GM21619 (cell line): ENCODE results near the gene OSBPL3.

ENCODE experiments used
- ATAC-seq: cut with Tn5 transposase; IDR thresholded peaks from one replicate; pipeline ENCODE4 v1.9.1; 2021; ENCODE audit not compliant: unreplicated experiment

The OSBPL3 gene

GRCh38 chr7:24956021-24956420 is 24.0 kb downstream of the OSBPL3 start:
- ATAC-seq: no peak

GRCh38 chr7:24955313-24955712 is 24.7 kb downstream of the OSBPL3 start:
- ATAC-seq: no peak

- ATAC-seq: no peak
These were observed 27.5 kb downstream of the OSBPL3 start for GRCh38 chr7:24952464-24952863.

GRCh38 chr7:24951441-24951980 is 28.5 kb downstream of the OSBPL3 start:
- no peak for ATAC-seq

- no peak for ATAC-seq
These were observed 30.1 kb downstream of the OSBPL3 start for GRCh38 chr7:24949884-24950283.

- ATAC-seq: peak; percentile 64
These were observed 31.2 kb downstream of the OSBPL3 start for GRCh38 chr7:24948739-24949138.

GRCh38 chr7:24946467-24946866 is 33.5 kb downstream of the OSBPL3 start:
- no peak for ATAC-seq

GRCh38 chr7:24945899-24946298 is 34.1 kb downstream of the OSBPL3 start:
- no peak for ATAC-seq

GRCh38 chr7:24943096-24943948 is 36.7 kb downstream of the OSBPL3 start:
- ATAC-seq: no peak

GRCh38 chr7:24942226-24942625 is 37.8 kb downstream of the OSBPL3 start:
- no peak for ATAC-seq

- no peak for ATAC-seq
These were observed 40.6 kb downstream of the OSBPL3 start for GRCh38 chr7:24939416-24939815.

GRCh38 chr7:24936121-24936824 is 43.7 kb downstream of the OSBPL3 start:
- ATAC-seq: peak; percentile 70

- no peak for ATAC-seq
These were observed 46.7 kb downstream of the OSBPL3 start for GRCh38 chr7:24933298-24933697.

- ATAC-seq: no peak
These were observed 47.2 kb downstream of the OSBPL3 start for GRCh38 chr7:24932815-24933214.

- no peak for ATAC-seq
These were observed 47.6 kb downstream of the OSBPL3 start for GRCh38 chr7:24932389-24932788.

- no peak for ATAC-seq
These were observed 48.1 kb downstream of the OSBPL3 start for GRCh38 chr7:24931844-24932243.

GRCh38 chr7:24930856-24931255 is 49.1 kb downstream of the OSBPL3 start:
- no peak for ATAC-seq

- ATAC-seq: no peak
These were observed 53.1 kb downstream of the OSBPL3 start for GRCh38 chr7:24926623-24927524.

- no peak for ATAC-seq
These were observed 55.6 kb downstream of the OSBPL3 start for GRCh38 chr7:24924375-24924774.

GRCh38 chr7:24923172-24923865 is 56.7 kb downstream of the OSBPL3 start:
- ATAC-seq: no peak
